HepG2 (cell line): Measurements from ENCODE around the gene BLOC1S1. TPM values are rescaled to one million over a fixed set of nuclear protein-coding genes. Genes with fewer than 3 reads are reported as not detected.

Experiments
- CHD4 ChIP-seq: fragments of 200-600 bp; sonication (generic); IDR thresholded peaks from 2 replicates; pipeline ENCODE4 v1.7.0; 2017; ENCODE audit warnings: mild to moderate bottlenecking, low read length, borderline replicate concordance
- IRX3 ChIP-seq: sonication (generic); formaldehyde crosslinking; IDR thresholded peaks from 2 replicates; pipeline ENCODE4 v1.8.1; 2023; ENCODE audit warnings: mild to moderate bottlenecking, low read depth, missing genetic modification reagents, borderline replicate concordance
- MED13 ChIP-seq: sonication (generic); formaldehyde crosslinking; IDR thresholded peaks from 2 replicates; pipeline ENCODE4 v1.5.0; 2020; ENCODE audit warnings: missing genetic modification reagents
- MED8 ChIP-seq: sonication (generic); formaldehyde crosslinking; IDR thresholded peaks from 2 replicates; pipeline ENCODE4 v1.8.1; 2023; ENCODE audit warnings: mild to moderate bottlenecking, missing genetic modification reagents; ENCODE audit not compliant: insufficient replicate concordance
- MTA1 ChIP-seq: sonication (generic); formaldehyde crosslinking; IDR thresholded peaks from 2 replicates; pipeline ENCODE4 v1.4.0; 2020; ENCODE audit warnings: missing genetic modification reagents, mild to moderate bottlenecking, borderline replicate concordance
- PHB2 ChIP-seq: fragments of 450-650 bp; IDR thresholded peaks from 2 replicates; pipeline ENCODE4 v1.6.1; 2018; ENCODE audit not compliant: partially characterized antibody
- POGZ ChIP-seq: sonication (generic); formaldehyde crosslinking; IDR thresholded peaks from 2 replicates; pipeline ENCODE4 v1.4.0; 2020; ENCODE audit warnings: mild to moderate bottlenecking, missing genetic modification reagents
- SRSF4 ChIP-seq: fragments of 200-400 bp; formaldehyde crosslinking; IDR thresholded peaks from one replicate; pipeline ENCODE4 v1.6.1; 2018; ENCODE audit warnings: mild to moderate bottlenecking, low read depth, low read length, moderate library complexity; ENCODE audit not compliant: poor library complexity, severe bottlenecking
- ZBTB20 ChIP-seq: sonication (generic); formaldehyde crosslinking; IDR thresholded peaks from 2 replicates; pipeline ENCODE4 v1.8.1; 2023; ENCODE audit warnings: missing genetic modification reagents, low read depth, mild to moderate bottlenecking, borderline replicate concordance
- ZNF224 ChIP-seq: sonication (generic); formaldehyde crosslinking; IDR thresholded peaks from 2 replicates; pipeline ENCODE4 v1.5.0; 2020; ENCODE audit warnings: mild to moderate bottlenecking, missing genetic modification reagents
- ZNF335 ChIP-seq: sonication (generic); formaldehyde crosslinking; IDR thresholded peaks from 2 replicates; pipeline ENCODE4 v1.4.0; 2020; ENCODE audit warnings: missing genetic modification reagents
- ZNF407 ChIP-seq: sonication (generic); formaldehyde crosslinking; IDR thresholded peaks from one replicate; pipeline ENCODE4 v1.5.1; 2020; ENCODE audit warnings: mild to moderate bottlenecking, missing genetic modification reagents; ENCODE audit errors: not compliant biosample characterization
- ZNF513 ChIP-seq: sonication (generic); formaldehyde crosslinking; conservative IDR thresholded peaks from 2 replicates; pipeline ENCODE4 v1.5.0; 2020; ENCODE audit warnings: missing genetic modification reagents
- ZNF547 ChIP-seq: sonication (generic); formaldehyde crosslinking; IDR thresholded peaks from 2 replicates; pipeline ENCODE4 v1.5.1; 2020; ENCODE audit warnings: mild to moderate bottlenecking, missing genetic modification reagents
- polyA plus RNA-seq, 8 experiments: library from polyadenylated mRNA; depleted of rRNA in 3 of 8; stranded (reverse) in 7 of 8; unstranded in 1 of 8; fragments of >200 nt; fragmentation: Illumina TruSeq in 4 of 8; extraction: Trizol in 4 of 8; gene quantifications; 2 replicates each; pipeline versions ENCODE4 v1.2.1 to v1.2.3, GENCODE V29; 2011 to 2016; ENCODE audit warnings: low read depth in 4 of 8, missing spikeins in 1 of 8, mixed read lengths in 1 of 8; ENCODE audit not compliant: insufficient read depth in 1 of 8
- total RNA-seq, 5 experiments: library from RNA; depleted of rRNA; stranded (reverse); fragments of >200 nt; fragmentation: Illumina TruSeq; extraction: Trizol; gene quantifications; 2 replicates each; pipeline ENCODE4 v1.2.3, GENCODE V29; 2016; ENCODE audit warnings: low read depth in 1 of 5
- TF ChIP-seq, protein P1 (sequence below): IDR thresholded peaks from 2 replicates; pipeline ENCODE4 v1.6.1; 2016
- TF ChIP-seq, protein P2 (sequence below): sonication (generic); formaldehyde crosslinking; IDR thresholded peaks from 2 replicates; pipeline ENCODE4 v1.5.0; 2020; ENCODE audit warnings: missing genetic modification reagents

BLOC1S1 gene
- total and polyA plus RNA-seq, 2 of the 13 experiments (the other 11 are each of a cell fraction or from before 2014, with no cell fraction given) = 55.1 to 95.3 TPM

- TF ChIP-seq ZNF407 (no peak), IRX3 (CRISPR knock-in tag) (no peak), MTA1 (CRISPR knock-in tag) (peak; percentile 81; the same call in 1 of the 2 replicates), CHD4 (no peak), POGZ (CRISPR knock-in tag) (0 out of 2 replicates have a peak, but pooled peaks have one; percentile 25), MED8 (no peak), SRSF4 (no peak), ZNF513 (CRISPR knock-in tag) (no peak), ZBTB20 (CRISPR knock-in tag) (no peak), MED13 (CRISPR knock-in tag) (peak; percentile 47; the same call in 1 of the 2 replicates), ZNF224 (no peak), PHB2 (no peak), ZNF547 (peak; percentile 36; the same call in 1 of the 2 replicates), ZNF335 (no peak)
- TF ChIP-seq, protein P1, sequence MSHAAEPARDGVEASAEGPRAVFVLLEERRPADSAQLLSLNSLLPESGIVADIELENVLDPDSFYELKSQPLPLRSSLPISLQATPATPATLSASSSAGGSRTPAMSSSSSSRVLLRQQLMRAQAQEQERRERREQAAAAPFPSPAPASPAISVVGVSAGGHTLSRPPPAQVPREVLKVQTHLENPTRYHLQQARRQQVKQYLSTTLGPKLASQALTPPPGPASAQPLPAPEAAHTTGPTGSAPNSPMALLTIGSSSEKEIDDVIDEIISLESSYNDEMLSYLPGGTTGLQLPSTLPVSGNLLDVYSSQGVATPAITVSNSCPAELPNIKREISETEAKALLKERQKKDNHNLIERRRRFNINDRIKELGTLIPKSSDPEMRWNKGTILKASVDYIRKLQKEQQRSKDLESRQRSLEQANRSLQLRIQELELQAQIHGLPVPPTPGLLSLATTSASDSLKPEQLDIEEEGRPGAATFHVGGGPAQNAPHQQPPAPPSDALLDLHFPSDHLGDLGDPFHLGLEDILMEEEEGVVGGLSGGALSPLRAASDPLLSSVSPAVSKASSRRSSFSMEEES (CRISPR knock-in tag) = peak; percentile 88
- TF ChIP-seq, protein P2, sequence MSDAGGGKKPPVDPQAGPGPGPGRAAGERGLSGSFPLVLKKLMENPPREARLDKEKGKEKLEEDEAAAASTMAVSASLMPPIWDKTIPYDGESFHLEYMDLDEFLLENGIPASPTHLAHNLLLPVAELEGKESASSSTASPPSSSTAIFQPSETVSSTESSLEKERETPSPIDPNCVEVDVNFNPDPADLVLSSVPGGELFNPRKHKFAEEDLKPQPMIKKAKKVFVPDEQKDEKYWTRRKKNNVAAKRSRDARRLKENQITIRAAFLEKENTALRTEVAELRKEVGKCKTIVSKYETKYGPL (CRISPR knock-in tag) = no peak
Measured at GRCh38 chr12:55728939-55729818, 13.3 kb downstream of the BLOC1S1 start, which contains the start of gene CD63 (continued).
